Gastroesophageal sphincter (tissue), 4 donors: Measurements from ENCODE around the gene MRPS15. TPM values are rescaled to one million over a fixed set of nuclear protein-coding genes. Genes with fewer than 3 reads are reported as not detected.

ENCODE experiments used
- ATAC-seq: fragments of 150-250 bp; one replicate; pipeline ENCODE4 v1.9.1; 2016; ENCODE audit warnings: mild to moderate bottlenecking, moderate library complexity
- H3K27ac ChIP-seq, 4 donors: fragments of 200-600 bp; sonication (generic) in 3 of 4; 1 replicate in 3 of 4; 2 replicates in 1 of 4; pipeline ENCODE4 v1.5.1; 2016 to 2019
- H3K27me3 ChIP-seq: fragments of 200-600 bp; sonication (generic); one replicate; pipeline ENCODE4 v1.5.1; 2019
- H3K36me3 ChIP-seq, 2 donors: fragments of 200-600 bp; sonication (generic); one replicate each; pipeline ENCODE4 v1.5.1; 2019; ENCODE audit warnings: control low read depth in 1 of 2
- H3K4me1 ChIP-seq, 3 donors: fragments of 200-600 bp; sonication (generic); 1 replicate in 2 of 3; 2 replicates in 1 of 3; pipeline ENCODE4 v1.5.1; 2016 to 2019; ENCODE audit warnings: control low read depth in 2 of 3
- H3K4me3 ChIP-seq, 2 donors: fragments of 200-600 bp; sonication (generic); one replicate each; pipeline ENCODE4 v1.5.1; 2019; ENCODE audit warnings: mild to moderate bottlenecking in 1 of 2, moderate library complexity in 1 of 2
- H3K9me3 ChIP-seq, 3 donors: fragments of 200-600 bp; sonication (generic); one replicate each; pipeline ENCODE4 v1.5.1; 2017 to 2019; ENCODE audit warnings: control low read depth in 2 of 3
- CTCF ChIP-seq, 4 experiments: fragments of 200-600 bp in 2 of 4; fragments of 450-650 bp in 2 of 4; sonication (generic) in 1 of 4; IDR thresholded peaks; one replicate each; pipeline ENCODE4 v1.5.1; 2017 to 2019; ENCODE audit warnings: antibody characterized with exemption in 4 of 4, mild to moderate bottlenecking in 2 of 4, moderate library complexity in 2 of 4
- EP300 ChIP-seq: sonication (generic); formaldehyde crosslinking; IDR thresholded peaks from one replicate; pipeline ENCODE4 v1.6.1; 2017; ENCODE audit warnings: antibody characterized with exemption, mild to moderate bottlenecking
- POLR2A ChIP-seq, 2 donors: fragments of 450-650 bp; IDR thresholded peaks; one replicate each; pipeline ENCODE4 v1.6.1; 2017; ENCODE audit warnings: antibody characterized with exemption in 2 of 2, mild to moderate bottlenecking in 2 of 2, moderate library complexity in 1 of 2
- POLR2AphosphoS5 ChIP-seq: sonication (generic); formaldehyde crosslinking; IDR thresholded peaks from one replicate; pipeline ENCODE4 v1.6.1; 2017; ENCODE audit warnings: antibody characterized with exemption
- WGBS, 2 donors: methylation state at CpG; one replicate each; pipeline ENCODE4 v1.1.5; 2018; ENCODE audit warnings: low coverage in 1 of 2; 5-methylcytosine and 5-hydroxymethylcytosine counted together
- total RNA-seq, 4 donors: library from RNA; depleted of rRNA; stranded (reverse); fragments of >200 nt; gene quantifications; one replicate each; pipeline ENCODE4 v1.1.0, GENCODE V29; 2016

The MRPS15 gene
- total RNA-seq, 4 donors from 2014 or later, result 52.6 to 68.5 (median 61.3) TPM

GRCh38 chr1:36419140-36419539 lies 45.0 kb downstream of the MRPS15 start:
- Histone ChIP-seq H3K27me3 (no peaks in the 10 kb centered on the region), H3K4me3 (no peak overlapping the region), H3K4me1 (peaks cover 0 to 15% (median 4%) of the 10 kb centered on the region in 3 donors), H3K36me3 (peaks cover 0 to 48% of the 10 kb centered on the region in 2 donors), H3K9me3 (no peaks in the 10 kb centered on the region), H3K27ac (no peak overlapping the region)
- no peak for TF ChIP-seq CTCF (IDR thresholded peaks at IDR 0.05)
- no peak for TF ChIP-seq POLR2AphosphoS5
- no peak for TF ChIP-seq EP300
- no peak for ATAC-seq
- 83 to 84% methylated on average over 3 of the region's 3 CpGs for WGBS, 2 donors

- no peaks in the 10 kb centered on the region for H3K27me3 ChIP-seq
- peaks cover 0 to 36% of the 10 kb centered on the region in 2 donors for H3K36me3 ChIP-seq
- 69 to 87% methylated on average over 1 to 3 of the region's 9 CpGs for WGBS, 2 donors
- H3K9me3 ChIP-seq, result no peaks in the 10 kb centered on the region
- no peak overlapping the region for H3K4me3 ChIP-seq
- H3K27ac ChIP-seq, result no peak overlapping the region
- ATAC-seq, result no peak
- TF ChIP-seq POLR2A (IDR thresholded peaks at IDR 0.05) (no peak), CTCF (IDR thresholded peaks at IDR 0.05) (no peak), POLR2AphosphoS5 (no peak), EP300 (no peak)
- peaks cover 0 to 15% (median 4%) of the 10 kb centered on the region in 3 donors for H3K4me1 ChIP-seq
Measured at GRCh38 chr1:36417931-36418330, 46.3 kb downstream of the MRPS15 start.

GRCh38 chr1:36415661-36416326 lies 48.4 kb downstream of the MRPS15 start:
- peaks cover 0 to 11% (median 4%) of the 10 kb centered on the region in 3 donors for H3K4me1 ChIP-seq
- 81 to 82% methylated on average over 2 to 12 of the region's 15 CpGs for WGBS, 2 donors
- H3K9me3 ChIP-seq, result no peaks in the 10 kb centered on the region
- H3K27ac ChIP-seq, result no peak overlapping the region
- TF ChIP-seq POLR2AphosphoS5 (no peak), POLR2A (IDR thresholded peaks at IDR 0.05) (no peak)
- H3K27me3 ChIP-seq, result no peaks in the 10 kb centered on the region
- peaks cover 0 to 16% of the 10 kb centered on the region in 2 donors for H3K36me3 ChIP-seq
- no peak for ATAC-seq
- H3K4me3 ChIP-seq, result no peak overlapping the region

GRCh38 chr1:36414384-36414783 lies 49.8 kb downstream of the MRPS15 start:
- H3K4me1 ChIP-seq, result no peaks in the 10 kb centered on the region
- WGBS, 2 donors, result 73% methylated on average over 4 of the region's 4 CpGs; no CpG with 5 or more reads in 1 of the 2 donors
- H3K36me3 ChIP-seq, result peaks cover 0 to 16% of the 10 kb centered on the region in 2 donors
- no peak overlapping the region for H3K27ac ChIP-seq
- no peak for ATAC-seq
- no peaks in the 10 kb centered on the region for H3K9me3 ChIP-seq
- no peaks in the 10 kb centered on the region for H3K27me3 ChIP-seq
- no peak overlapping the region for H3K4me3 ChIP-seq
- TF ChIP-seq CTCF (IDR thresholded peaks at IDR 0.05) (no peak), POLR2AphosphoS5 (no peak), POLR2A (IDR thresholded peaks at IDR 0.05) (no peak), EP300 (no peak)

- Histone ChIP-seq H3K27ac (no peak overlapping the region), H3K9me3 (no peaks in the 10 kb centered on the region), H3K27me3 (no peaks in the 10 kb centered on the region), H3K4me3 (no peak overlapping the region), H3K36me3 (peaks cover 0 to 4% of the 10 kb centered on the region in 2 donors), H3K4me1 (no peaks in the 10 kb centered on the region)
- ATAC-seq, result no peak
- no peak for TF ChIP-seq POLR2A (IDR thresholded peaks at IDR 0.05)
- 56% methylated on average over 8 of the region's 11 CpGs for WGBS, 2 donors
Measured at GRCh38 chr1:36411674-36412648, 52.2 kb downstream of the MRPS15 start.
